Mesenchymal stem cell (in vitro differentiated cells and primary cell): ENCODE measurements around the gene TSPAN8.

Experiments
- DNase-seq: peaks from one replicate; pipeline ENCODE4 v3.0.0-alpha.2; 2013
- H2AFZ ChIP-seq: one replicate; pipeline ENCODE4 v1.6.1; 2013; ENCODE audit warnings: low read depth, mild to moderate bottlenecking, control low read depth, inconsistent platforms, low read length, moderate library complexity
- H2AK5ac ChIP-seq: 2 replicates; pipeline ENCODE4 v1.6.1; 2013; ENCODE audit warnings: low read length, moderate library complexity, mild to moderate bottlenecking, inconsistent platforms; ENCODE audit not compliant: severe bottlenecking
- H2BK120ac ChIP-seq: one replicate; pipeline ENCODE4 v1.6.1; 2013; ENCODE audit warnings: low read depth, mild to moderate bottlenecking, inconsistent platforms, low read length, moderate library complexity
- H2BK12ac ChIP-seq, 2 experiments: one replicate each; pipeline ENCODE4 v1.6.1; 2013; ENCODE audit warnings: inconsistent platforms in 2 of 2, low read length in 2 of 2, mild to moderate bottlenecking in 2 of 2, moderate library complexity in 2 of 2, control low read depth in 1 of 2
- H2BK15ac ChIP-seq: one replicate; pipeline ENCODE4 v1.6.1; 2013; ENCODE audit warnings: mild to moderate bottlenecking, low read depth, inconsistent platforms; ENCODE audit not compliant: poor library complexity, severe bottlenecking
- H2BK5ac ChIP-seq: 2 replicates; pipeline ENCODE4 v1.6.1; 2013; ENCODE audit warnings: low read depth, mild to moderate bottlenecking, low read length, control low read depth, inconsistent platforms; ENCODE audit not compliant: poor library complexity, severe bottlenecking
- H3K14ac ChIP-seq, 2 experiments: one replicate each; pipeline ENCODE4 v1.6.1; 2013; ENCODE audit warnings: inconsistent platforms in 2 of 2, low read length in 2 of 2, control low read depth in 1 of 2, mild to moderate bottlenecking in 1 of 2, moderate library complexity in 1 of 2
- H3K18ac ChIP-seq, 2 experiments: one replicate each; pipeline ENCODE4 v1.6.1; 2013; ENCODE audit warnings: inconsistent platforms in 2 of 2, low read length in 2 of 2, control low read depth in 1 of 2, low read depth in 1 of 2, mild to moderate bottlenecking in 1 of 2
- H3K23ac ChIP-seq, 2 experiments: one replicate each; pipeline ENCODE4 v1.6.1; 2013; ENCODE audit warnings: inconsistent platforms in 2 of 2, low read length in 2 of 2, mild to moderate bottlenecking in 2 of 2, moderate library complexity in 2 of 2, control low read depth in 1 of 2
- H3K27ac ChIP-seq: 2 replicates; pipeline ENCODE4 v1.5.1; 2013; ENCODE audit warnings: mild to moderate bottlenecking, moderate library complexity, low read length, control low read depth, inconsistent platforms; ENCODE audit not compliant: poor library complexity, severe bottlenecking
- H3K27me3 ChIP-seq, 2 experiments: 2 replicates each; pipeline versions ENCODE4 v1.6.1 to v1.7.0; 2013; ENCODE audit warnings: low read length in 2 of 2, mild to moderate bottlenecking in 2 of 2, moderate library complexity in 2 of 2, control low read depth in 1 of 2, inconsistent platforms in 1 of 2; ENCODE audit not compliant: control insufficient read depth in 1 of 2, insufficient read depth in 1 of 2
- H3K36me3 ChIP-seq, 2 experiments: 2 replicates each; pipeline versions ENCODE4 v1.6.1 to v1.7.0; 2013; ENCODE audit warnings: low read length in 2 of 2, control low read depth in 1 of 2, inconsistent platforms in 1 of 2, low read depth in 1 of 2, mild to moderate bottlenecking in 1 of 2; ENCODE audit not compliant: insufficient read depth in 2 of 2, control insufficient read depth in 1 of 2
- H3K4ac ChIP-seq, 2 experiments: one replicate each; pipeline ENCODE4 v1.6.1; 2013; ENCODE audit warnings: inconsistent platforms in 2 of 2, low read length in 2 of 2, mild to moderate bottlenecking in 2 of 2, moderate library complexity in 2 of 2, control low read depth in 1 of 2, low read depth in 1 of 2
- H3K4me1 ChIP-seq: 2 replicates; pipeline ENCODE4 v1.6.1; 2013; ENCODE audit warnings: low read depth, low read length, control low read depth; ENCODE audit not compliant: control insufficient read depth, insufficient read depth
- H3K4me2 ChIP-seq: 2 replicates; pipeline ENCODE4 v1.6.1; 2013; ENCODE audit warnings: low read length, mild to moderate bottlenecking, inconsistent platforms; ENCODE audit not compliant: poor library complexity, severe bottlenecking
- H3K4me3 ChIP-seq, 2 experiments: 2 replicates each; pipeline versions ENCODE4 v1.5.1 to v1.7.0; 2013; ENCODE audit warnings: low read length in 2 of 2, mild to moderate bottlenecking in 2 of 2, control low read depth in 1 of 2, low read depth in 1 of 2; ENCODE audit not compliant: insufficient read depth in 1 of 2
- H3K79me1 ChIP-seq: replicated peaks from 2 replicates; pipeline ENCODE4 v1.6.1; 2013; ENCODE audit warnings: mild to moderate bottlenecking, control low read depth, low read length, inconsistent platforms; ENCODE audit not compliant: poor library complexity, severe bottlenecking
- H3K9ac ChIP-seq: 2 replicates; pipeline ENCODE4 v1.7.0; 2013; ENCODE audit warnings: mild to moderate bottlenecking, low read length, moderate library complexity
- H3K9me3 ChIP-seq: 2 replicates; pipeline ENCODE4 v1.7.0; 2013; ENCODE audit warnings: mild to moderate bottlenecking, low read length; ENCODE audit not compliant: control insufficient read depth
- H4K8ac ChIP-seq: one replicate; pipeline ENCODE4 v1.6.1; 2013; ENCODE audit warnings: inconsistent platforms, mild to moderate bottlenecking, low read length, moderate library complexity
- H4K91ac ChIP-seq: one replicate; pipeline ENCODE4 v1.6.1; 2013; ENCODE audit warnings: mild to moderate bottlenecking, low read length, inconsistent platforms
- WGBS: methylation state at CpG from one replicate; pipeline ENCODE4 v1.1.7; 2013; ENCODE audit warnings: mixed read lengths; 5-methylcytosine and 5-hydroxymethylcytosine counted together

TSPAN8 gene

GRCh38 chr12:71109834-71110233 is 48.0 kb downstream of the TSPAN8 start:
- H3K18ac ChIP-seq, result no peak overlapping the region
- no peak overlapping the region for H2BK120ac ChIP-seq
- no peak for DNase-seq
- H2BK15ac ChIP-seq, result no peak overlapping the region
- H3K27ac ChIP-seq, result no peak overlapping the region
- H3K36me3 ChIP-seq, result no peaks in the 10 kb centered on the region
- no peaks in the 10 kb centered on the region for H3K79me1 ChIP-seq
- H3K9ac ChIP-seq, result no peak overlapping the region
- no peak overlapping the region for H2BK12ac ChIP-seq
- H3K23ac ChIP-seq, result no peak overlapping the region
- H2BK5ac ChIP-seq, result no peak overlapping the region
- H4K8ac ChIP-seq, result no peak overlapping the region
- H3K4ac ChIP-seq, result no peak overlapping the region
- no peaks in the 10 kb centered on the region for H3K27me3 ChIP-seq
- no peak overlapping the region for H3K4me3 ChIP-seq
- WGBS, result 81% methylated on average over 5 of the region's 5 CpGs
- H4K91ac ChIP-seq, result no peak overlapping the region
- H3K14ac ChIP-seq, result no peak overlapping the region
- no peaks in the 10 kb centered on the region for H3K4me1 ChIP-seq
- no peak overlapping the region for H2AFZ ChIP-seq
- no peak overlapping the region for H3K4me2 ChIP-seq
- H2AK5ac ChIP-seq, result no peak overlapping the region
- peaks cover 4% of the 10 kb centered on the region for H3K9me3 ChIP-seq

- Histone ChIP-seq H4K91ac (no peak overlapping the region), H3K9me3 (peaks cover 1% of the 10 kb centered on the region), H3K79me1 (no peaks in the 10 kb centered on the region), H3K4me3 (no peak overlapping the region), H2AK5ac (no peak overlapping the region), H3K14ac (no peak overlapping the region), H2BK12ac (no peak overlapping the region), H3K4ac (no peak overlapping the region), H3K27ac (no peak overlapping the region), H3K18ac (no peak overlapping the region), H2AFZ (no peak overlapping the region), H3K4me2 (no peak overlapping the region), H3K27me3 (no peaks in the 10 kb centered on the region), H3K9ac (no peak overlapping the region), H2BK5ac (no peak overlapping the region), H4K8ac (no peak overlapping the region), H3K4me1 (no peaks in the 10 kb centered on the region), H3K23ac (no peak overlapping the region), H3K36me3 (no peaks in the 10 kb centered on the region), H2BK15ac (no peak overlapping the region), H2BK120ac (no peak overlapping the region)
- no peak for DNase-seq
- WGBS, result 78% methylated on average over 3 of the region's 3 CpGs
These were observed 49.4 kb downstream of the TSPAN8 start for GRCh38 chr12:71108355-71108754.

GRCh38 chr12:71107936-71108335 is 49.9 kb downstream of the TSPAN8 start:
- Histone ChIP-seq H2BK15ac (no peak overlapping the region), H3K27me3 (no peaks in the 10 kb centered on the region), H3K4me1 (no peaks in the 10 kb centered on the region), H3K36me3 (no peaks in the 10 kb centered on the region), H3K9me3 (no peaks in the 10 kb centered on the region), H3K4me2 (no peak overlapping the region), H2AFZ (no peak overlapping the region), H3K18ac (no peak overlapping the region), H2BK5ac (no peak overlapping the region), H2AK5ac (no peak overlapping the region), H4K91ac (no peak overlapping the region), H2BK12ac (no peak overlapping the region), H3K9ac (no peak overlapping the region), H3K79me1 (no peaks in the 10 kb centered on the region), H2BK120ac (no peak overlapping the region), H4K8ac (no peak overlapping the region), H3K4me3 (no peak overlapping the region), H3K14ac (no peak overlapping the region), H3K4ac (no peak overlapping the region), H3K23ac (no peak overlapping the region), H3K27ac (no peak overlapping the region)
- DNase-seq, result no peak
- 86% methylated on average over 1 of the region's 1 CpG for WGBS

GRCh38 chr12:71105956-71106355 is 51.8 kb downstream of the TSPAN8 start:
- H3K14ac ChIP-seq, result no peak overlapping the region
- no peak overlapping the region for H3K4me2 ChIP-seq
- no peak overlapping the region for H3K18ac ChIP-seq
- no peak for DNase-seq
- H3K27ac ChIP-seq, result no peak overlapping the region
- H3K27me3 ChIP-seq, result no peaks in the 10 kb centered on the region
- no peaks in the 10 kb centered on the region for H3K36me3 ChIP-seq
- H3K4ac ChIP-seq, result no peak overlapping the region
- H2BK5ac ChIP-seq, result no peak overlapping the region
- no peak overlapping the region for H2AFZ ChIP-seq
- H2BK120ac ChIP-seq, result no peak overlapping the region
- no peak overlapping the region for H3K23ac ChIP-seq
- no peak overlapping the region for H4K91ac ChIP-seq
- H2BK12ac ChIP-seq, result no peak overlapping the region
- no peaks in the 10 kb centered on the region for H3K4me1 ChIP-seq
- no peak overlapping the region for H2BK15ac ChIP-seq
- H3K79me1 ChIP-seq, result no peaks in the 10 kb centered on the region
- H2AK5ac ChIP-seq, result no peak overlapping the region
- H3K4me3 ChIP-seq, result no peak overlapping the region
- no peak overlapping the region for H3K9ac ChIP-seq
- H3K9me3 ChIP-seq, result no peaks in the 10 kb centered on the region
- no peak overlapping the region for H4K8ac ChIP-seq
